HEK293 (cell line): Measurements from ENCODE around the gene IFRD2.

Experiments
- ELK4 ChIP-seq: IDR thresholded peaks from 2 replicates; pipeline ENCODE4 v1.6.1; 2011; ENCODE audit warnings: mild to moderate bottlenecking, low read depth, low read length, borderline replicate concordance
- HOXA7 ChIP-seq: sonication (generic); formaldehyde crosslinking; IDR thresholded peaks from 2 replicates; pipeline ENCODE4 v1.8.1; 2022; ENCODE audit warnings: missing genetic modification reagents, borderline replicate concordance
- KLF10 ChIP-seq: fragments of 450-650 bp; IDR thresholded peaks from 2 replicates; pipeline ENCODE4 v1.5.1; 2018; ENCODE audit warnings: missing biosample characterization, mild to moderate bottlenecking, missing genetic modification characterization
- KLF9 ChIP-seq: fragments of 450-650 bp; formaldehyde crosslinking; IDR thresholded peaks from 2 replicates; pipeline ENCODE4 v1.5.1; 2016; ENCODE audit warnings: missing biosample characterization, missing genetic modification characterization, low read depth
- MYNN ChIP-seq: fragments of 450-650 bp; formaldehyde crosslinking; IDR thresholded peaks from 2 replicates; pipeline ENCODE4 v1.5.1; 2016; ENCODE audit warnings: missing biosample characterization, missing genetic modification characterization, borderline replicate concordance
- YY1 ChIP-seq: fragments of 450-650 bp; formaldehyde crosslinking; IDR thresholded peaks from 2 replicates; pipeline ENCODE4 v1.5.1; 2018; ENCODE audit warnings: missing biosample characterization, missing genetic modification characterization
- ZBTB8A ChIP-seq: fragments of 450-650 bp; formaldehyde crosslinking; IDR thresholded peaks from 2 replicates; pipeline ENCODE4 v1.5.1; 2016; ENCODE audit warnings: missing biosample characterization, missing genetic modification characterization
- ZFP41 ChIP-seq: fragments of 450-650 bp; formaldehyde crosslinking; IDR thresholded peaks from 2 replicates; pipeline ENCODE4 v1.5.1; 2016; ENCODE audit warnings: missing biosample characterization, missing genetic modification characterization, borderline replicate concordance
- ZNF138 ChIP-seq: fragments of 450-650 bp; formaldehyde crosslinking; IDR thresholded peaks from 2 replicates; pipeline ENCODE4 v1.5.1; 2016; ENCODE audit warnings: missing biosample characterization, missing genetic modification characterization, borderline replicate concordance
- ZNF19 ChIP-seq: fragments of 450-650 bp; formaldehyde crosslinking; IDR thresholded peaks from 2 replicates; pipeline ENCODE4; 2016; ENCODE audit warnings: missing biosample characterization, missing genetic modification characterization, low read depth
- ZNF274 ChIP-seq, 2 experiments: fragments of 200-500 bp in 1 of 2; fragments of 450-650 bp in 1 of 2; sonication (Bioruptor generic) in 1 of 2; formaldehyde crosslinking in 1 of 2; IDR thresholded peaks; 2 replicates each; pipeline versions ENCODE4 v1.5.1 to v1.6.1; 2014 to 2016; ENCODE audit warnings: borderline replicate concordance in 1 of 2, inconsistent platforms in 1 of 2, low read length in 1 of 2, missing biosample characterization in 1 of 2, missing genetic modification characterization in 1 of 2
- ZNF324 ChIP-seq: fragments of 450-650 bp; formaldehyde crosslinking; IDR thresholded peaks from 2 replicates; pipeline ENCODE4 v1.5.1; 2016; ENCODE audit warnings: missing biosample characterization, missing genetic modification characterization
- ZNF354C ChIP-seq: fragments of 450-650 bp; formaldehyde crosslinking; IDR thresholded peaks from 2 replicates; pipeline ENCODE4 v1.5.1; 2016; ENCODE audit warnings: missing biosample characterization, missing genetic modification characterization, low read depth, borderline replicate concordance
- ZNF510 ChIP-seq: fragments of 450-650 bp; formaldehyde crosslinking; IDR thresholded peaks from 2 replicates; pipeline ENCODE4 v1.5.1; 2018; ENCODE audit warnings: mild to moderate bottlenecking, missing genetic modification characterization, missing biosample characterization; ENCODE audit not compliant: insufficient replicate concordance
- ZNF621 ChIP-seq: fragments of 450-650 bp; formaldehyde crosslinking; IDR thresholded peaks from 2 replicates; pipeline ENCODE4 v1.5.1; 2017; ENCODE audit warnings: missing biosample characterization, missing genetic modification characterization
- ZNF658 ChIP-seq: fragments of 450-650 bp; formaldehyde crosslinking; IDR thresholded peaks from 2 replicates; pipeline ENCODE4; 2016; ENCODE audit warnings: missing biosample characterization, missing genetic modification characterization
- ZNF677 ChIP-seq: fragments of 450-650 bp; IDR thresholded peaks from 2 replicates; pipeline ENCODE4 v1.5.0; 2018; ENCODE audit warnings: missing biosample characterization, mild to moderate bottlenecking, missing genetic modification characterization, moderate library complexity
- ZSCAN16 ChIP-seq: fragments of 450-650 bp; formaldehyde crosslinking; IDR thresholded peaks from 2 replicates; pipeline ENCODE4 v1.5.1; 2016; ENCODE audit warnings: missing biosample characterization, missing genetic modification characterization
- ZXDB ChIP-seq: fragments of 450-650 bp; formaldehyde crosslinking; IDR thresholded peaks from 2 replicates; pipeline ENCODE4 v1.5.1; 2016; ENCODE audit warnings: missing biosample characterization, missing genetic modification characterization
- TF ChIP-seq, protein P1 (sequence below): fragments of 450-650 bp; formaldehyde crosslinking; IDR thresholded peaks from 2 replicates; pipeline ENCODE4 v1.5.1; 2017; ENCODE audit warnings: missing biosample characterization, missing genetic modification characterization
- TF ChIP-seq, protein P2 (sequence below): fragments of 450-650 bp; formaldehyde crosslinking; IDR thresholded peaks from 2 replicates; pipeline ENCODE4 v1.5.1; 2016; ENCODE audit warnings: missing biosample characterization, missing genetic modification characterization
- TF ChIP-seq, protein P3 (sequence below): fragments of 450-650 bp; formaldehyde crosslinking; optimal IDR thresholded peaks from 2 replicates; pipeline ENCODE3; 2016; ENCODE audit warnings: missing biosample characterization, mild to moderate bottlenecking, missing genetic modification characterization

Gene IFRD2

DNA sequence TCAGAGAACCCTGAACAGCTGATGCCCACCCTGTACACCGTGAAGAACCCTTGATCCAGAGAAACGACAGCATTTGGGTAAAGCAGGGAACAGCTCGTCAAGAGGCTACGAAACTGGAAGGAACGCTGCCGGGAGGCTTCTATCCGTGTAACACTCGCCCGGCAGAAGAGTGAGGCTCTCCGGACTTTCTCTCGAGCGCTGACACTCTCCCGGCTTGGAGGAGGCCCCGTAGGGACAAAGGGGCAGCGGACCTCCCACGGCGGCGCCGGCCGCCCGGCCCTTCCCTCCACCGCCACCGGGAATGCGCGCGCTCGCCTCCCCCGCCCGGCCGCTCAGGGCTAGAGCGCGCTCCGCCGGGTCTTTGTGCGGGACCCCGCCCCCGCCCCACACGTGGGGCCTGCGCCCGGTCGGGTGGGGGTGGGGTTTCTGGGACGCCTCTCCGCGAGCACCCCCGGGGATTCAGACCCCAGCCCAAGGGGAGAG is 28.7 kb upstream of the IFRD2 start (continued):
- TF ChIP-seq, protein P1, sequence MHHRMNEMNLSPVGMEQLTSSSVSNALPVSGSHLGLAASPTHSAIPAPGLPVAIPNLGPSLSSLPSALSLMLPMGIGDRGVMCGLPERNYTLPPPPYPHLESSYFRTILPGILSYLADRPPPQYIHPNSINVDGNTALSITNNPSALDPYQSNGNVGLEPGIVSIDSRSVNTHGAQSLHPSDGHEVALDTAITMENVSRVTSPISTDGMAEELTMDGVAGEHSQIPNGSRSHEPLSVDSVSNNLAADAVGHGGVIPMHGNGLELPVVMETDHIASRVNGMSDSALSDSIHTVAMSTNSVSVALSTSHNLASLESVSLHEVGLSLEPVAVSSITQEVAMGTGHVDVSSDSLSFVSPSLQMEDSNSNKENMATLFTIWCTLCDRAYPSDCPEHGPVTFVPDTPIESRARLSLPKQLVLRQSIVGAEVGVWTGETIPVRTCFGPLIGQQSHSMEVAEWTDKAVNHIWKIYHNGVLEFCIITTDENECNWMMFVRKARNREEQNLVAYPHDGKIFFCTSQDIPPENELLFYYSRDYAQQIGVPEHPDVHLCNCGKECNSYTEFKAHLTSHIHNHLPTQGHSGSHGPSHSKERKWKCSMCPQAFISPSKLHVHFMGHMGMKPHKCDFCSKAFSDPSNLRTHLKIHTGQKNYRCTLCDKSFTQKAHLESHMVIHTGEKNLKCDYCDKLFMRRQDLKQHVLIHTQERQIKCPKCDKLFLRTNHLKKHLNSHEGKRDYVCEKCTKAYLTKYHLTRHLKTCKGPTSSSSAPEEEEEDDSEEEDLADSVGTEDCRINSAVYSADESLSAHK, result no peak
- TF ChIP-seq ZNF354C (tag by site-specific recombination) (no peak), ZSCAN16 (tag by site-specific recombination) (no peak), ZNF324 (no peak), ZNF677 (no peak), ZBTB8A (tag by site-specific recombination) (peak; percentile 1; the same call in 1 of the 2 replicates), MYNN (tag by site-specific recombination) (no peak), ZXDB (tag by site-specific recombination) (peak; percentile 8; the same call in 1 of the 2 replicates), KLF9 (tag by site-specific recombination) (peak; percentile 74), ZNF658 (tag by site-specific recombination) (no peak), HOXA7 (no peak), ZNF621 (no peak), KLF10 (0 out of 2 replicates have a peak, but pooled peaks have one; percentile 69), ZNF138 (tag by site-specific recombination) (no peak), YY1 (tag by site-specific recombination) (no peak), ELK4 (no peak), ZFP41 (no peak), ZNF510 (no peak), ZNF274 (IDR thresholded peaks at IDR 0.05; ENCODE audit: low read length) (no peak), ZNF274 (tag by site-specific recombination; IDR thresholded peaks at IDR 0.05; ENCODE audit: borderline replicate concordance) (no peak), ZNF19 (tag by site-specific recombination) (no peak)
- TF ChIP-seq, protein P2, sequence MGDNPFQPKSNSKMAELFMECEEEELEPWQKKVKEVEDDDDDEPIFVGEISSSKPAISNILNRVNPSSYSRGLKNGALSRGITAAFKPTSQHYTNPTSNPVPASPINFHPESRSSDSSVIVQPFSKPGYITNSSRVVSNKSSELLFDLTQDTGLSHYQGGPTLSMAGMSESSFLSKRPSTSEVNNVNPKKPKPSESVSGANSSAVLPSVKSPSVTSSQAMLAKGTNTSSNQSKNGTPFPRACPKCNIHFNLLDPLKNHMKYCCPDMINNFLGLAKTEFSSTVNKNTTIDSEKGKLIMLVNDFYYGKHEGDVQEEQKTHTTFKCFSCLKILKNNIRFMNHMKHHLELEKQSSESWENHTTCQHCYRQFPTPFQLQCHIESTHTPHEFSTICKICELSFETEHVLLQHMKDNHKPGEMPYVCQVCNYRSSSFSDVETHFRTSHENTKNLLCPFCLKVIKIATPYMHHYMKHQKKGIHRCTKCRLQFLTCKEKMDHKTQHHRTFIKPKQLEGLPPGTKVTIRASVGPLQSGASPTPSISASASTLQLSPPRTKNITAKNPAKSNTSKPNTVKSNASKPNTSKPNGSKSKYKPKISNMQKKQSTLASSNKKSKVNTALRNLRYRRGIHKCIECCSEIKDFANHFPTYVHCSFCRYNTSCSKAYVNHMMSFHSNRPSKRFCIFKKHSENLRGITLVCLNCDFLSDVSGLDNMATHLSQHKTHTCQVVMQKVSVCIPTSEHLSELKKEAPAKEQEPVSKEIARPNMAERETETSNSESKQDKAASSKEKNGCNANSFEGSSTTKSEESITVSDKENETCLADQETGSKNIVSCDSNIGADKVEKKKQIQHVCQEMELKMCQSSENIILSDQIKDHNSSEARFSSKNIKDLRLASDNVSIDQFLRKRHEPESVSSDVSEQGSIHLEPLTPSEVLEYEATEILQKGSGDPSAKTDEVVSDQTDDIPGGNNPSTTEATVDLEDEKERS (tag by site-specific recombination), result no peak
- TF ChIP-seq, protein P3, sequence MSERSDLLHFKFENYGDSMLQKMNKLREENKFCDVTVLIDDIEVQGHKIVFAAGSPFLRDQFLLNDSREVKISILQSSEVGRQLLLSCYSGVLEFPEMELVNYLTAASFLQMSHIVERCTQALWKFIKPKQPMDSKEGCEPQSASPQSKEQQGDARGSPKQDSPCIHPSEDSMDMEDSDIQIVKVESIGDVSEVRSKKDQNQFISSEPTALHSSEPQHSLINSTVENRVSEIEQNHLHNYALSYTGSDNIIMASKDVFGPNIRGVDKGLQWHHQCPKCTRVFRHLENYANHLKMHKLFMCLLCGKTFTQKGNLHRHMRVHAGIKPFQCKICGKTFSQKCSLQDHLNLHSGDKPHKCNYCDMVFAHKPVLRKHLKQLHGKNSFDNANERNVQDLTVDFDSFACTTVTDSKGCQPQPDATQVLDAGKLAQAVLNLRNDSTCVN, result peak; percentile 72
